NCI-H146 (cell line): ENCODE data around the gene ANP32E.
A peak's percentile ranks its signal among the peaks of the same experiment; 100 is the strongest.
"Not testable (repeated sequence)": the region's sequence is repeated elsewhere in the genome, so short reads cannot be mapped to it uniquely, and the experiment has no call there.

Experiments
- DNase-seq: peaks from one replicate; lab custom pipeline; 2025; lab: John Stamatoyannopoulos, UW

ANP32E gene

DNA sequence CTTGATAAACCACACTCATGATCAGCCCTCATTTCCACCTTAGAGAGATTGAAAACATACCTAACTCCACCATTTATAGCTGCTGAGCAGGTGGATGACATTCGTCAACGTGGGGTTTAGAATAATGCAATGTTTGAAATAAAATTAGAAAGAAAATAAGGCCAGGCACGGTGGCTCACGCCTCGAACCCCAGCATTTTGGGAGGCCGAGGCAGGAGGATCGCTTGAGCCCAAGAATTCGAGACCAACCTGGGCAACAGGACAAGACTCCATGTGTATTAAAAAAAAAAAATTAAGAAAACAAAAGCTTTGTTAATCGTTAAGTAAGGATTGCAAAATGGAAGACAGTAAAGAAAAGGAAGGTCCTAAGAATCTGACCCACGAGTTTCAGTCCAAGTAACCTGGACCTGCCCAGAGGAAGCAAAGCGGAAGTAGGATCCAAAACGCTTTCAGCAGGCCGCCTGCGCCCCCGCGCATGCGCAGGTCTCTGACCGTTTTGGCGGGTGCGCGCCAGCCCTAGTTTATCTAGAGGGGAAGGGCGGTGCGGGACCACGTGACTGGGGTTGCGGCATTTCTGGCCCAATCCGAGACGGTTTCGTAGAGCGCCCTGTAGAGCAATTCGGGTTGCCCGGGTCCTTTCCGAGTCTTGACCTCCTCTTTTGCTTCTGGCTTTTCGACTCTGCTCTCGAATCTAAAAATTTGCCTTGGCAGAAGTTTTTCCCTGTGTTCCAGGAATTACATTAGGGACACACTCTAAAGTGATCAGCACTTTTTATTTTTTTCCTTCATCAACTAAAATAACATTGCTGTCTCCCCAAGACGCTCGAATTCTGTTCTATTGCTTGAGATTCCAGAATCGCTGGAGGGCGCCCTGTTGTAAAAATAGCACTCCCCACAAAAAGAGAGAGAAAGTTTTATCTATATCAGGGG, 22.5 kb downstream of the ANP32E start:
- peak; percentile 78 for DNase-seq

GRCh38 chr1:150212070-150212469, 23.8 kb downstream of the ANP32E start:
- DNase-seq: no peak

- no peak for DNase-seq
Measured at GRCh38 chr1:150210706-150211105, 25.2 kb downstream of the ANP32E start.

- no peak for DNase-seq
Measured at GRCh38 chr1:150210091-150210490, 25.8 kb downstream of the ANP32E start.

- not testable (repeated sequence) for DNase-seq
Measured at GRCh38 chr1:150208460-150208859, 27.5 kb downstream of the ANP32E start.

DNA sequence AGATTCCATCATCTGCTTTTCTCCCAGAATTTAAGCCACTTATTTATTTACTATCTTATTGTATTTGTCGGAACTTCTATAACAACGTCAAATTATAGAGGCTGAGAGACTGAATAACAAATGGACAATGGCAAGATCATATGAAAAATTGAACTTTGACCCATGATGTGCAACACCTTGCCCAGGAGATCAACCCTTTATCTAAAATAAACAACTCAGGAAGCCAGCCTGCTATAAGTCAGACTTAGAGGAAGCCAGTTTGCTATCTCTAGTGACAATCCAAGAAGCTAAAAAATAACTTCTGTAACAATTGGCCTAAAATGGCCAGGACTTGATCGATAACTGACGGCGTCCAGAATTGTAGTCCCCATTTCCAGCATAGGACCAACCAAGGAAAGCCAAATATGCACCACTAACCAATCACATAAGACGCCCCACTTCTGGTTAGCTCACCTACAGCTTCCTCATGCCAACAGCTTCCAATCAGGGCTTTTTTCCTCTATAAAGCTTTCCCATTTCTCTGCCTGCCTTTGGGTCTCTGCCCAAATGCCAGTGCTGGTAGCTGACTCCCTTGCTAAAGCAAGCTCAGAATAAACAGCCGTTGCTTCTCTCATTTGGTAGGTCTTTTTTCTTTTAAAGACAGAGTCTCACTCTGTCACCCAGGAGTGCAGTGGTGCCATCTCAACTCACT, 28.5 kb downstream of the ANP32E start:
- no peak for DNase-seq

GRCh38 chr1:150196417-150196816, 39.5 kb downstream of the ANP32E start:
- no peak for DNase-seq

- no peak for DNase-seq
Measured at GRCh38 chr1:150194381-150195031, 41.4 kb downstream of the ANP32E start.

GRCh38 chr1:150192012-150192411, 43.9 kb downstream of the ANP32E start:
- DNase-seq: no peak

GRCh38 chr1:150187560-150187931, 48.4 kb downstream of the ANP32E start:
- no peak for DNase-seq

GRCh38 chr1:150186789-150187559, 48.9 kb downstream of the ANP32E start:
- DNase-seq: peak; percentile 49

DNA sequence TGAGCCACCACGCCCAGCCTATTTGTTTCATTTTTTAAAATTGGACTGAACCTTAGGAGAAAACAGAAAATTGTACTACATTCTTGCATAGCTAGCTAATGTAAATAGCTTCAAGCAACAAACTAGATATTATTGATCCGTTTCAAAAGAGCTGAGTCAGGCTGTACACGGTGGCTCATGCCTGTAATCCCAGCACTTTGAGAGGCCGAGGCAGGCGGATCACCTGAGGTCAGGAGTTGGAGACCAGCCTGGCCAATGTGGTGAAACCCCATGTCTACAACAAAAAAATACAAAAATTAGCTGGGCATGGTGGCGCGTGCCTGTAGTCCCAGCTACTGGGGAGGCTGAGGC, 49.5 kb downstream of the ANP32E start:
- DNase-seq: not testable (repeated sequence)

GRCh38 chr1:150185481-150185880, 50.4 kb downstream of the ANP32E start:
- no peak for DNase-seq

- no peak for DNase-seq
Measured at GRCh38 chr1:150183061-150183460, 52.9 kb downstream of the ANP32E start.

DNA sequence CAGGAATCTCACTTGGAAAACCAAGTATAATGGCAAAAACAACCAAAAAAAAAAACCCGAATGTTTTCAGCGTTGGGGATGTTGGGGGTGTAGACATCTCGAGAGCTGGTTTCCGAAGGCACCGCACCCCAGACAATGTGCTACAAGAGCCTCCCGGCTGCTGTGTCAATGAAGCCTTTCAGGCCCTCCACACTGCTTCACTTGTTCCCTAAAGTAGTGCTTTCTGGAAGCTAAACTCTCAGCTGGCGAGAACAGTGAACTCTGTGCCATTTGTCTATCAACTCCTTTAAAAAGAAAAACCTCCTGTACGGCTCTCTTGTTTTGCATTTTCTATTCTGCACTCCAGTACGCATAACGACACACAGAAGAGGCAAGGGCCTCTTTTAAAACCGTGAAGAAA, 53.7 kb downstream of the ANP32E start:
- no peak for DNase-seq

GRCh38 chr1:150180474-150180873, 55.4 kb downstream of the ANP32E start:
- no peak for DNase-seq

- DNase-seq: no peak
Measured at GRCh38 chr1:150179867-150180266, 56.0 kb downstream of the ANP32E start.

- no peak for DNase-seq
Measured at GRCh38 chr1:150178548-150178947, 57.4 kb downstream of the ANP32E start.

- DNase-seq: no peak
Measured at GRCh38 chr1:150176593-150176992, 59.3 kb downstream of the ANP32E start.

DNA sequence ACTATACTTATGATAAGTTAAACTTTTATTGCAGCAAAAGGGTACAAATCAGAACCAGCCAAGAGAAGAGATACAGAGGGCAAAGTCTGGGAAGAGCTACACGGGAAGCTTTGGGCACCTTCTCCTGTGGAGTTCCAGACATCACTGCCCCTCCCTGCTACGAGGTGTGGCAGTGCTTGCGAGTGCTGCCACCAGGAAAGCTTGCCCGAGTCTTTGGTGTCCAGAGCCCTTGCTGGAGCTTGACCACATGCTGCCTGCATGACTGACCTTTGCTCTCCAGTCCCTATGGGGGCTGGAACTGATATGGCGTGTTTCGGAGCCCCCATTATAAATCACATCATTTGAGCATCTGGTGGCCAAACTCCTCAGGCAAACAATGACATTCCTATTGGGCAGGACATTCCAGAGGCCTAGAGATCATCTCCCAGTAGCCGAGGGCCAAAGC, 62.7 kb downstream of the ANP32E start:
- no peak for DNase-seq

- DNase-seq: no peak
Measured at GRCh38 chr1:150171801-150172200, 64.1 kb downstream of the ANP32E start.
